Skeletal muscle tissue (tissue), 4 donors: ENCODE data around the gene ENPP1. TPM values are rescaled to one million over a fixed set of nuclear protein-coding genes. Genes with fewer than 3 reads are reported as not detected.

ENCODE experiments used
- H3K27ac ChIP-seq: one replicate; pipeline ENCODE4 v1.7.0; 2013; ENCODE audit warnings: mild to moderate bottlenecking, low read depth, low read length, inconsistent platforms
- H3K27me3 ChIP-seq, 3 donors: one replicate each; pipeline ENCODE4 v1.7.0; 2013; ENCODE audit warnings: low read length in 3 of 3; ENCODE audit not compliant: control insufficient read depth in 3 of 3, insufficient read depth in 3 of 3
- H3K36me3 ChIP-seq, 3 donors: one replicate each; pipeline ENCODE4 v1.7.0; 2013; ENCODE audit warnings: low read length in 3 of 3; ENCODE audit not compliant: control insufficient read depth in 3 of 3, insufficient read depth in 3 of 3
- H3K4me1 ChIP-seq, 3 donors: one replicate each; pipeline ENCODE4 v1.7.0; 2013; ENCODE audit warnings: low read length in 3 of 3, mild to moderate bottlenecking in 3 of 3; ENCODE audit not compliant: control insufficient read depth in 3 of 3, insufficient read depth in 3 of 3
- H3K4me3 ChIP-seq, 3 donors: one replicate each; pipeline ENCODE4 v1.7.0; 2013; ENCODE audit warnings: low read length in 3 of 3
- H3K9ac ChIP-seq, 3 donors: one replicate each; pipeline ENCODE4 v1.7.0; 2013; ENCODE audit warnings: low read length in 3 of 3, mild to moderate bottlenecking in 3 of 3, moderate library complexity in 2 of 3, low read depth in 1 of 3
- H3K9me3 ChIP-seq, 3 donors: one replicate each; pipeline ENCODE4 v1.7.0; 2013; ENCODE audit warnings: low read length in 3 of 3; ENCODE audit not compliant: control insufficient read depth in 3 of 3
- total RNA-seq: library from RNA; depleted of rRNA; stranded (reverse); fragments of >200 nt; gene quantifications from one replicate; pipeline ENCODE4 v1.2.3, GENCODE V29; 2014
- donor health status: Osteomylitis.

ENPP1 gene
- total RNA-seq, 1 donor from 2014 or later, result 17.7 TPM

- Histone ChIP-seq H3K9me3 (no peaks in the 10 kb centered on the region), H3K27ac (no peak overlapping the region), H3K4me3 (no peak overlapping the region), H3K27me3 (no peaks in the 10 kb centered on the region), H3K9ac (no peak overlapping the region), H3K36me3 (no peaks in the 10 kb centered on the region), H3K4me1 (peaks cover 0 to 2% (median 0%) of the 10 kb centered on the region in 3 donors)
These were observed 14.3 kb downstream of the ENPP1 start for GRCh38 chr6:131822119-131822518.

GRCh38 chr6:131823276-131823902 lies 15.6 kb downstream of the ENPP1 start:
- Histone ChIP-seq H3K9me3 (no peaks in the 10 kb centered on the region), H3K9ac (no peak overlapping the region), H3K36me3 (no peaks in the 10 kb centered on the region), H3K4me3 (no peak overlapping the region), H3K4me1 (peaks cover 0 to 2% (median 0%) of the 10 kb centered on the region in 3 donors), H3K27ac (no peak overlapping the region), H3K27me3 (no peaks in the 10 kb centered on the region)

GRCh38 chr6:131825946-131826345 lies 18.1 kb downstream of the ENPP1 start:
- Histone ChIP-seq H3K4me3 (no peak overlapping the region), H3K4me1 (peaks cover 0 to 2% (median 0%) of the 10 kb centered on the region in 3 donors), H3K9me3 (no peaks in the 10 kb centered on the region), H3K9ac (no peak overlapping the region), H3K27me3 (no peaks in the 10 kb centered on the region), H3K36me3 (no peaks in the 10 kb centered on the region), H3K27ac (no peak overlapping the region)

GRCh38 chr6:131828080-131828479 lies 20.3 kb downstream of the ENPP1 start:
- Histone ChIP-seq H3K4me3 (no peak overlapping the region), H3K36me3 (no peaks in the 10 kb centered on the region), H3K9me3 (no peaks in the 10 kb centered on the region), H3K27me3 (no peaks in the 10 kb centered on the region), H3K9ac (no peak overlapping the region), H3K27ac (no peak overlapping the region), H3K4me1 (peaks cover 0 to 2% (median 0%) of the 10 kb centered on the region in 3 donors)

- Histone ChIP-seq H3K27me3 (no peaks in the 10 kb centered on the region), H3K4me1 (peaks cover 0 to 2% (median 0%) of the 10 kb centered on the region in 3 donors), H3K9ac (no peak overlapping the region), H3K9me3 (no peaks in the 10 kb centered on the region), H3K27ac (no peak overlapping the region), H3K36me3 (no peaks in the 10 kb centered on the region), H3K4me3 (no peak overlapping the region)
These were observed 21.1 kb downstream of the ENPP1 start for GRCh38 chr6:131828951-131829350.

- no peaks in the 10 kb centered on the region for H3K4me1 ChIP-seq
- no peak overlapping the region for H3K27ac ChIP-seq
- H3K9me3 ChIP-seq, result no peaks in the 10 kb centered on the region
- H3K9ac ChIP-seq, result no peak overlapping the region
- no peak overlapping the region for H3K4me3 ChIP-seq
- H3K27me3 ChIP-seq, result no peaks in the 10 kb centered on the region
- no peaks in the 10 kb centered on the region for H3K36me3 ChIP-seq
These were observed 23.6 kb downstream of the ENPP1 start for GRCh38 chr6:131831392-131831791.

- Histone ChIP-seq H3K27ac (no peak overlapping the region), H3K36me3 (no peaks in the 10 kb centered on the region), H3K4me3 (no peak overlapping the region), H3K9ac (no peak overlapping the region), H3K27me3 (no peaks in the 10 kb centered on the region), H3K9me3 (no peaks in the 10 kb centered on the region), H3K4me1 (no peaks in the 10 kb centered on the region)
These were observed 24.1 kb downstream of the ENPP1 start for GRCh38 chr6:131831886-131832285.

- no peaks in the 10 kb centered on the region for H3K9me3 ChIP-seq
- no peaks in the 10 kb centered on the region for H3K4me1 ChIP-seq
- H3K36me3 ChIP-seq, result no peaks in the 10 kb centered on the region
- no peaks in the 10 kb centered on the region for H3K27me3 ChIP-seq
- H3K4me3 ChIP-seq, result no peak overlapping the region
- no peak overlapping the region for H3K27ac ChIP-seq
- H3K9ac ChIP-seq, result no peak overlapping the region
These were observed 24.5 kb downstream of the ENPP1 start for GRCh38 chr6:131832363-131832762.

GRCh38 chr6:131838051-131838450 lies 30.2 kb downstream of the ENPP1 start:
- no peaks in the 10 kb centered on the region for H3K27me3 ChIP-seq
- H3K27ac ChIP-seq, result no peak overlapping the region
- H3K36me3 ChIP-seq, result no peaks in the 10 kb centered on the region
- no peaks in the 10 kb centered on the region for H3K9me3 ChIP-seq
- H3K4me3 ChIP-seq, result no peak overlapping the region
- H3K4me1 ChIP-seq, result no peaks in the 10 kb centered on the region
- H3K9ac ChIP-seq, result no peak overlapping the region

- H3K9ac ChIP-seq, result no peak overlapping the region
- H3K27me3 ChIP-seq, result no peaks in the 10 kb centered on the region
- H3K4me1 ChIP-seq, result no peaks in the 10 kb centered on the region
- no peak overlapping the region for H3K27ac ChIP-seq
- H3K9me3 ChIP-seq, result no peaks in the 10 kb centered on the region
- H3K4me3 ChIP-seq, result no peak overlapping the region
- H3K36me3 ChIP-seq, result no peaks in the 10 kb centered on the region
These were observed 31.6 kb downstream of the ENPP1 start for GRCh38 chr6:131839388-131839787.
